GM19035 (cell line): Measurements from ENCODE around the gene PPM1E.
"Not testable (repeated sequence)": the region's sequence is repeated elsewhere in the genome, so short reads cannot be mapped to it uniquely, and the experiment has no call there.

Source experiments
- ATAC-seq: cut with Tn5 transposase; IDR thresholded peaks from one replicate; pipeline ENCODE4 v1.9.1; 2021; ENCODE audit not compliant: unreplicated experiment

The PPM1E gene

DNA sequence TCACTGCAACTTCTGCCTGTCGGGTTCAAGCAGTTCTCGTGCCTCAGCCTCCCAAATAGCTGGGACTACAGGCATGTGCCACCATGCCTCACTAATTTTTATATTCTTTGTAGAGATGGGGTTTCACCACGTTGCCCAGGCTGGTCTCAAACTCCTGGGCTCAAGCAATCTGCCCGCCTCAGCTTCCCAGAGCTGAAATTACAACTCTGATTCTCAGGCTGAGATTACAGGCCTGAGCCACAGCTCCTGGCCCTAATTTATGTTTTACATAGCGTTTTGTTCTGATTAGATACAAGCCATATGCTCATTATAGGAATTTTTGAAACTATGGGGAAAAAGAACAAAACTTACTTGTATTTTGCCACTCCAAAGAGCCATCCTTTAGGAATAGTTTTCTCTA is 22.8 kb downstream of the PPM1E start:
- ATAC-seq, result not testable (repeated sequence)

DNA sequence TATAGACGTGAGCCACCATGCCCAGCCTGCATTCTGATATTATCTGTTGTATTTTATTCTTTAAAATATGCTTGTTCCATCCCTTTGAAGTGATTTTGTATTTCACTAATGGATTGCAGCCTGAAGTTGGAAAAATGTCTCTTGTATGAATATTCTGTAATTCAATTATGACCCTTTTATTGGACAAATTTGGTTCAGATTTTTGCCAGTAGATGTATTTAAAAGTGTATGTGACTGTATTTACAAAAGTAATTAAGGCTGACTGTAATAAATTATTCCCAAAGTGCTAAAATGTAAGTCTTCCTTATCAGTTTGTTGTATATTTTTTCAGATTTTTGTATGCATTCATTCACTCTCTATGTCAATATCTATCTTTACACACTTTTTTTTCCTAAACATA is 23.8 kb downstream of the PPM1E start:
- no peak for ATAC-seq

DNA sequence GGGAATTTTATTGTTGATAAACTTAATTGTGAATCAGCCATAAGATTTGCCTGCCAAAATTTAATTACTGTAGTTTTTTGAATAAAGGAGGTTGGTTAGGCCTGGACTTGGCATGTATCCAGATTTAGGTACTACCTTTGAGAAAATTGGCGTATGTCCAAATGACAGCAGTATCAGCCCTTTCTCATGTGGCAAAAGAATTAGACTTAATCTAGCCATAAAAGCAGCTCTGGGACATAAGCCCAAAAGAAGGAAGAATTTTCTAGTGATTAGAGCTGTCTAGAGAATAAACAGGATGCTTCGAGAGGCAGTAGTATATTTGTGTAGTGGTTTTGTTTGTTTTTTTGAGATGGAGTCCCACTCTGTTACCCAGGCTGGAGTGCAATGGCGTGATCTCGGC is 27.7 kb downstream of the PPM1E start:
- ATAC-seq, result no peak

DNA sequence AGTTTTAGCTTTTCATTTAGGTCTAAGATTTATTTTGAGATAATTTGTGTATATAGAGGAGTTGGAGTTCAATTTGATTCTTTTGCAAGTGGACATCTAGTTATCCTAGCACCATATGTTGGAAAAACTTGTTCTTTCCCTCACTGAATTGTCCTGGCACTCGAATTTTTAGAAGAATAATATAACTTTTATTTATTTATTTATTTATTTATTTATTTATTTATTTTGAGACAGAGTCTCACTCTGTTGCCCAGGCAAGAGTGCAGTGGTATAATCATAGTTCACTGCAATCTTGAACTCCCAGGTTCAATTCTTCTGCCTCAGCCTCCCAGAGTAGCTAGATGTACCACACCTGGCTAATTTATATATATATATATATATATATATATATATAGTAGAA is 29.4 kb downstream of the PPM1E start:
- ATAC-seq, result no peak

DNA sequence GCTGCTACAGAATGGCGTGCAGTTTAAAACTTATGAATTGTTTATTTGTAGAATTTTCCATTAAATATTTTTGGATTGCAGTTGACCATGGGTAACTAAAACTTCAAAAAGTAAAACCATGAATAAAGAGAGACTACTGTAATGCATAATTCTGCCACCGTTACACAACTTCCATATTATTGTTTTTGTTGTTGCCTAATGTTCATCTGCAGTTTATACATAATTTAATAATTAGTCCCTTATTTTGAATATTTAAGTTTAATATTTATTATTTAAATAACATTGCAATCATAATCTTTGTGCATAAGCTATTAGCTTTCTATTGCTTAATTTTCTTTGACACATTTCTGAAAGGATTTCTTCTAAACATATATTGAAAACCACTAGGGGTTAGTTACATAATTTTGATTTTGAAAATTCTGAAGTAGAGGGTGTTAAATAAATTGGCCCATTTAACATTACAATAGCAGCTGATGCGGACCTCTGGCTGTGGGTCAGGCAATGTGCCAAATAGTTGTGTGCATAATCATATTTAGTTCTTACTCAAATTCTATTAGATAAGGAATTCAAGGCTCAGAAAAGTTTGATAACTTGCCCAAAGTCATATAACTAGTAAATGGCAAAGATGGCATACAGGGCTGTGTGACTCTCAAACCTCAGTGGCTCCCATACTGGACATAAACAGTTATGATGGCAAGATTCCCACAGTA is 31.1 kb downstream of the PPM1E start:
- no peak for ATAC-seq

DNA sequence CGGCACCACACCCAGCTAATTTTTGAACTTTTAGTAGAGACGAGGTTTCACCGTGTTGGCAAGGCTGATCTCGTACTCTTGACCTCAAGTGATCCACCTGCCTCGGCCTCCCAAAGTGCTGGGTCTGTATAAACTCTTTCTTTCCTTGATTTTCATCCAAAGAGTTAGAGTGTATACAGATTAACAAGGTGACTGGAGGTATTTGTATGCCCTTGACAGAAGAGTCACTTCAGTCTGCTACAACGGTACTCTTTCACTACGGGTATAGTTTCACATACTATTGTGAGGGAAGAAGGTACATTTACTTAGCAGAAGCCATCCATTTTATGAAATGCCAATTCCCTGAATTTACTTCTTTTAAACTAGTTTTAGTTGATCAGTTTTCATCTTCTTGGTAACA is 32.5 kb downstream of the PPM1E start:
- no peak for ATAC-seq

DNA sequence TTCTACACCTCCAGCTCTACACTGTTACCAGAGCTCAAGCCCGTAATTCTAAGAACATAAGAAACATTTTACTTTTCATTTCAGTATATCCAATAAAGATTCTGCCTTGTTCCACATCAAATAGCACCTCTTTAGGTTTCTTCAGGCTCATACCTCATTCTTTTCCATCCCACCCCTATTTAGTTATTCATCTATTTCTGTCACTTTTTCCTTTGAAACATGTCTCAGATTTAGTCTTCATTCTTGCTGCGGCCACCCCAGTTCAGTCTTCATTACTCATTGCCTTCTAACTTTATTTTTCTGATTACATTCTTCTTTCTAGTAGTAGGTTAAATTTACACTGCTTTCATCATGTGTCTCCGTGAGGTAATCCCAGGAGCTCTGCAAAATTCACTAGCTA is 33.5 kb downstream of the PPM1E start:
- no peak for ATAC-seq

DNA sequence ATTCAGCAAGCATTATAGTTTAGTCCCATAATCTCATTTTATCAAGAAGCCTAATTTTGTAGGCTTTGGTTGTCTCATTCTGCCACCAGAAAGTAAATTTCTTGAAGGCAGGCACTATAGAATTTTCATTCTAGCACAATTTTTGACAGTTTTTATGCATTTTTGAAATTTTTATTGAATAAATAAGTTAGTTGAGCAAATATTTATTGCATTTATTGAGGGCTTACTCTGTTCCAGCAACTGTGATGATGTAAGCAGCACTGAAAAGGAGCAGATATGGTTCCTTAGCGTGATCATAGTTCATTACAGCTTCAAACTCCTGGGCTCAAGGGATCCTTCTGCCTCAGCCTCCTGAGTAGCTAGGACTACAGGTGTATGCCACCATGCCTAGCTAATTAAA is 34.2 kb downstream of the PPM1E start:
- ATAC-seq, result no peak

DNA sequence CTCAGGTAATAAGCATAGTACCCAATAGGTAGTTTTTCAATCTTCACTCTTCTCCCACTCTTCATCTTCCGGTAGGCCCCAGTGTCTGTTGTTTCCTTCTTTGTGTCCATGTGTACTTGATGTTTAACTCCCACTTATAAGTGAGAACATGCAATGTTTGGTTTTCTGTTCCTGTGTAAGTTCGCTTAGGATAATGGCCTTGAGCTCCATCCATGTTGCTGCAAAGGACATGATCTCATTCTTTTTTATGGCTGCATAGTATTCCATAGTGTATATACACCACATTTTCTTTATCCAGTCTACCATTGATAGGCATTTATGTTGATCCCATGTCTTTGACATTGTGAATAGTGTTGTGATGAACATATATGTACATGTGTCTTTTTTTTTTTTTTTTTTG is 38.9 kb downstream of the PPM1E start:
- not testable (repeated sequence) for ATAC-seq

DNA sequence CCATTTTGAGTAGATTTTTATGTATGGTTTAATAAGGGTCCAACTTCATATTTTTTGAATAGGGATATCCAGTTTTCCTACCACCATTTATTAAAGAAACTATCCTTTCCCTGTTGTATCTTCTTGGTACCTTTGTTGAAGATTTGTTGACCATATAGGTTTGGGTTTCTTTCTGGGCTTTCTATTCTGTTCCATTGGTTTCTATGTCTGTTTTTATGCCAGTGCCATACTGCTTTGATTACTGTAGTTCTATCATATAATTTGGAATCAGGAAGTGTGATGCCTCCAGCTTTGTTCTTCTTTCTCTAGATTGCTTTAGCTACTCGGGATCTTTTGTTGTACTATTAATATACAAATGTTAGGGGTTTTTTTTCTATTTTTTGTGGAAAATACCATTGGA is 46.5 kb downstream of the PPM1E start:
- ATAC-seq, result no peak

DNA sequence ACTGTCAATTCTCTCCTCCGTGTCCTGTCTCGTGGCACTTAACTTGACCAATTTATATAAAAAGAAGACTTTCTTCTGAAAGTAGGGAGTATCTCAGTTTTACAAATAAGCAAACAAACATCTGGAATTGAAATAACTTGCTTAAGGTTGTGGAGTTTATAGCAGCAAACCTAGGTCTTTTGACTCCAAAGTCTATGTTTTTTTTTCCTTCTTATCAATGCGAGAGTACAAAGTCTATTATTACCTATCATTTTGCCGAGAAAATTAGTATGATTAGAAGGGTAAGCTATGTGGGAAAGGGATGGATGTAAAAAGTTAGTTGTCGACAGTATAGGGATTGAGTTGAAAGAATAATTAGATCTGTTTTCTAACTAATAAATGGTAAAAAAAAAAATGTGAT is 50.4 kb downstream of the PPM1E start:
- ATAC-seq, result no peak

DNA sequence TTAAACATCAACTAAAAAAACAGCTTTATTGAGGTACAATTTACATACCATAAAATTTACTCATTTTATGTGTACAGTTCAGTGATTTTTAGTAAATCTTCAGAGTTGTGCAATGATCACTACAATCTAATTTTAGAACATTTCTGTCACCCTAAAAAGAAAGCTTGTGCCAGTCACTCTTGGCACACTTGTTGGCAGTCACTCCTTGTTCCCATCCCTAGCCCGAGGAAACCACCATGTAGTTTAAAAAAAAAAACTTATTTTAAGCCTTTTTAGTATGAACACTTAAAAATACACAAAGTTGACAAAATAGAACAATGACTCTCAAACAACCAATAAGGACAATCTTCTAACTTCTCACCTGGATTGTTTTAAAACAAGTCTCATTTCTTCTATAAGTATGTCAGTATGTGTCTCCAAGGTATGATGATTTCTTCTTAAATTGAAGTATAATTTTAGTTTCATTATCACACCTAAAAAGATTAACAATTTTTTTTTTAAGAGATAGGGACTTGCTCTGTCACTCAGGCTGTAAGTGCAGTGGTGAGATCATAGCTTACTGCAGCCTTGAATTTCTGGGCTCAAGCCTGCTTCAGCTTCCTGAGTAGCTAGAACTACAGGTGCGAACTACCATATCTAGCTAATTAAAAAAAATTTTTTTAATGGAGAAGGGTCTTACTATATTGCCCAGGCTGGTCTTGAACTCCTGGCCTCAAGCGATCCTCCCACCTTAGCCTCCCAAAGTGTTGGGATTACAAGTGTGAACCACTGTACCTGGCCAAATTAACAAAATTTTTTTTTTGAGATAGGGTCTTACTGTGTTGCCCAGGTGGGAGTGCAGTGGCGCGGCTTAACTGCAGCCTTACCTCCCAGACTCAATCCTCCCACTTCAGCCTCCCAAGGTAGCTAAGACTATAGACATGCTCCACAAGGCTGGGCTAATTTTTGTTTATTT is 53.2 kb downstream of the PPM1E start:
- ATAC-seq, result no peak

DNA sequence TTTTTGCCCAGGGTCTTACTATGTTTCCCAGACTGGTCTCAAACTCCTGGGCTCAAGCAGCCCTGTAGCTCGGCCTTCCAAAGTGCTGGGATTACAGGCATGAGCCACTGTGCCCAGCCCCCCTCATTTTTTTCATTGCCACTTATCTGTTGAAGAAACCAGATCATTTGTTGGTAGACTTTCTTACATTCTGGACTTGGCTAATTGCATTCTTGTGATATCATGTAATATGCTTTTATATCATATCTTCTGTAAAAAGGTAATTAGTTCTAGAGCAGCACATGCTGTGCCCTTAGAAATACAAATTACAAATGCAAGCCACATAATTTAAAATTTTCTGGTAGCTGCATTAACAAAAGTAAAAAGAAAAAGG is 53.9 kb downstream of the PPM1E start:
- ATAC-seq, result no peak

DNA sequence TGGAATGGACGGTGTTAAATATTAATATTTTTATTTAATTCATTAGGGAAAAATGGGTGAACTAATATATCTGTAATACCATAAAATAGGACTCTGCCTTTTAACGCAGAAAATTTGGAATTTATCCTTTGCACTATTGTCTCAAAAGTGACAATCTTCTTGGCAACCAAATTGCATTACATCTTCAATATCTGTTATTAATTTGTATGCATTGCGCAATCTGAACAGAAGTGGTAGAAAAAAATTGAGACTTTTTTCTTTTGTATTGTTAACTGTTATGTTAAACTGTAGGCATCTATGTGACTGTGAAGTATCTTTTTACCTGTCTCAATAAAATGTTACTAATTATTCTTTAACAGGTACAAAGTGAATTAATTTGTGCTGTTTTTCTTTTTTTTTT is 55.6 kb downstream of the PPM1E start:
- no peak for ATAC-seq

DNA sequence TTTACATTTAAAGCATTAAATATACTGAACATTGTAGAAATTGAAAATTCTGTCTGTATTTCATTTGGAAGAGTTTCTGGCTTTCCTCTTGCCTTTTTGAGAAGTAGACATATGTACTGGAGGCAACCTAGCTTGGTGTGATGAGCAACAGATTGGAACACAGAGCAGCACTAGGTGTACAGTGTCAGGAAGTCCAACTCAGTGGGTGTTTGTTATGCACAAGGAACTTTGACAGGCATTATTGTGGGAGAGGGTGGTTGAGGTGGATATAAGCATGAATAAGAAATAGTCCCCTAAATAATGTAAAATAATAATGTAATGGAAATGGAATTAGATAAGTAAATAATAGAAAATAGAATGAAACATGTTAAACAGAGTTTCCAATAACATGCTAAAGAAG is 58.1 kb downstream of the PPM1E start:
- no peak for ATAC-seq

DNA sequence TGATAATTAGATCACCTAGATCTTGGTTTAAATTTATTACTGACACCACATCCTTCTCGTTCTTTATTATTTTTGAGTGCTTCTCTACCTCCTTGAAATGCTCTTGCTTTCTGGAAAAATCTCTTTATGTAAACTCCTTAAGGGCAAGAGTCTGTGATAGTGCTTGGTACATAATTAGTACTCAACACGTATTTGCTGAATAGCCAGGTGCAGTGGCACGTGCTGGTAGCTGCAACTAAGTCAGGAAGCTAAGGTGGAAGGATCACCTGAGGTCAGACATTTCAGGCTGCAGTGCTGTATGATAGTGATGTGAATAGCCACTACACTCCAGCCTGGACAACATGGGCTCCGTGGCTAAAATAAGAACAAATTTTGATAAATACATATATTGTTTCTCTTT is 63.0 kb downstream of the PPM1E start:
- no peak for ATAC-seq

DNA sequence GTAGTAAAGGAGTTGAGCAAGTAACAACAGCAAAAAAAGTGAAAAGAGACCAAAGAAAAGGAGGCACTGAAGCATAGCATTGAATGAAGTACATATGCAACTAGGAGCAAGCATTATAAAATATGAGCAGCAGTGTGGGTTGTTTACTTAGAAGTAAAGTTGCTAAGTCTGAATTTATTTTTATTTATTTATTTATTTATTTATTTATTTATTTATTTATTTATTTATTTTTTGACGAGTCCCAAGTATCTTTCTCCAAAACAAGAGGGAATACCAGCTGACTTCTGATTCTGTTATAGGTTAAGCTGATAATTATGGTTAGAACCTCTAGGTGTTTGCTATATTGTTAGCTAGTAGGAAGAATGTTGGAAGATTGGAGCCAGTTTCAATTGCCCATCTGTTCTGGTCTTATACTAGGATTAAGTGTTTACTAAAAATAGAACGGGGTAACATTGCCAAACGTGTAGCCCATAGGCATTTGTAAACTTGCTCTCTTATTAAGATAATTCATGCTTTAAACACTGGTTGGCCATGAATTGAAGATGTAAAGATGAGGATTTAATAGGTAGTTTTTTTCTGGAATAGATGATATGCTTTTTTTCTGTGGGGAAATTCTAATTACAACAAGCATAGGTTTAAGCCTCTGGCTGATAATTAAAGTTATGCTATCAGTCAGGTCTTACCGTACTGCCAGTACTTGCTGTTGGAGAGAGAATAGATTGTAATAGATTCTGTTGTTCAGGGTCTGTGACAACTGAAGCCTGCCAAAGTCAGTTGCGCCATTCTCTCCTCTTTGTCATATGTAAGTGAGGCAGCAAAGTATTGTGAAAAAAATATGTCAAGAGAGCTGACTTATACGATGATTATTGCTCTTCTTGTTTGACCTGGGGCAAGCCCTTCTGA is 66.7 kb downstream of the PPM1E start:
- no peak for ATAC-seq

DNA sequence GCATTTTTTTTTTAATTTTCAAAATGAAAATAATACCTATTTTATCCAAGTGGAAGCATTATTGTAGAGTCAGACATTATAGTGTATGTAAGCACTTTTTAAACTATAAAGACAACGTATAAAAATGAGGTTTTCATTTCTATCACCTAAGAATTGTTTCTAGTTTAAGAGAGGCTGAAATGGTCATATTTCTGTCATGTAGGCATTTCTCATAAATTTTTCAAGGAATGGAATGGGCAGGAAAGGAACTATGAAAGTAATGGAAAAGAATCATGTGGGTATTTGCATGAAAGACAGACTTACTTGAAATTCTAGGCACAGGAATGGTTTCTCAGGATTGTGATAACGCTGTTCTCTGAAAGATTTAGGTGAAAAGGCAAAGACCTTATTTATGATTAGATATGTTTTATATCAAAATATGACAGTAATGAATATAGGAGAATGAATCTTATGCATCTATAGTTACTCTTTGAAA is 67.4 kb downstream of the PPM1E start:
- ATAC-seq, result no peak

DNA sequence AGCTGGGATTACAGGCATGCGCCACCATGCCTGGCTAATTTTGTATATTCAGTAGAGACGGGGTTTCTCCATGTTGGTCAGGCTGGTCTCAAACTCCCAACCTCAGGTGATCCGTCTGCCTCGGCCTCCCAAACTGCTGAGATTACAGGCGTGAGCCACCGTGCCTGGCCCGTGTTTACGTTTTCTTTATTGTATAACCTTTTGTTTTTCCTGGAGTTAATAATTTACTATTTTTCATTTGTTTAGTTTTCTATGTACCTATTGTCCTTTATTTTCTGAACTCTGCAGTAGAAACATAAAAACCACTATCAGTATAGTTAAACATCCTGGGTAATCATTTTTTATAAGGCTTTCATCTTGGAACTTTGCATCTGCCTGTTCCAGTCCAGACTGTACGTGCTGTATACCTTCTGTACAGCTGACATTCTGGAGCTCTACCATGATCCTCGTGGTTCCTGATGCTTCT is 73.6 kb downstream of the PPM1E start:
- no peak for ATAC-seq

DNA sequence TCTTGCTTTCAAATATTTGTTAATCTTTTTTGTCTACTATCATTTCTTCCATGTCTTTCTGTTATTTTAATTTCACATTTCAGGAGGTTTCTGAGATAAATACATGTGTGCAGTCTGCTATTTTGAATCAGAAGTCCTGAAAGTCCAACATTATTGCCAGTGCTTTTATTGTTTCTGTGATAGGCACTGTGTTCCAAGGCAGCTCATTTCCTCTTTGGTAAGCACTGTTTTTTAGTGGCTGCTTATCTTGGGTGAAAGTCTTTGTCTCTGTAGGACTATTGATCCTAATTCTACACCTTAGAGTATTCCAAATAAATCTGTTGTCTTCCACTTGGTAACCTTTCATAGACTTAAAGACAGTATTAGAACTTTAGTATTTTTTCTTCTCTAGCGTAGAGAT is 76.1 kb downstream of the PPM1E start:
- ATAC-seq, result no peak

DNA sequence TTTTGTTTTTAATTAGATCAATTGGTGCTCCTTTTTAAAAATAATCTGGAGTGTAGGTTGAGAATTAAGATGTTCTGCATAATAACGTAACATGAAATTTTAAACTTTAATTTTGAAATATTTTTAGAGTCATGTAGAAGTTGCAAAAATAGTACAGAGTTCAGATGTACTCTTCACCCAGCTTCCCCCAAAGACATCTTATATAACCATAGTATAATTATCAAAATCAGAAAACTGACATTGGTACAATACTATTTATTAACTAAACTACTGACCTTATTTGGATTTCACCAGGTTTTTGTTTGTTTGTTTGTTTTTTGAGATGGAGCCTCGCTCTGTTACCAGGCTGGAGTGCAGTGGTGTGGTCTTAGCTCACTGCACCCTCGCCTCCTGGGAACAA is 76.9 kb downstream of the PPM1E start:
- ATAC-seq, result no peak
